Ammon's horn (tissue), 1 donor: Measurements from ENCODE around the gene ZFTA.
"Not testable (repeated sequence)": the region's sequence is repeated elsewhere in the genome, so short reads cannot be mapped to it uniquely, and the experiment has no call there.

Source experiments
- DNase-seq: peaks from one replicate; pipeline ENCODE4 v3.0.0-alpha.2; 2016; ENCODE audit warnings: low spot score

The ZFTA gene

GRCh38 chr11:63775191-63775590 is 6.6 kb upstream of the ZFTA start:
- DNase-seq: no peak

- DNase-seq: not testable (repeated sequence)
These were observed 3.3 kb upstream of the ZFTA start for GRCh38 chr11:63771741-63772318.

DNA sequence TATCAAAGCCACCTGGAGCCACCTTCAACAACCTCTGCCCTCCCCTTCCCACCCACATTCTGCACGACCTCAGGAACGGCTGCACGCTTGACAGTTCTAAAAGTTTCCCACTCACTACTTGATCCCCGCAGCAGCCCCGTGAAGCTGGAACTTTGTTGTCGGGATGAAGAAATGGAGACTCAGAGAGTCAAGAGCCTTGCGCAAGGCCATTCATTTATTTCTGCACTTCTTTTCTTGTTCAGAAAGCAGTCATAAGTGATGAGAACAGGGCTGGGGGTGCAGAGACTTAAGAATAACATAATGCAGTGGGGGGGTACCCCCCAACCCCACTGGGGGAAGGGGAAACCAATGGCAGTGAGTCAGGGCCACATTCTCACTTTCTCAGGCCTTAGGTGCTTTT is 2.2 kb upstream of the ZFTA start:
- DNase-seq: no peak

- peak; percentile 21 for DNase-seq
These were observed 1.3 kb upstream of the ZFTA start for GRCh38 chr11:63769714-63770455.

DNA sequence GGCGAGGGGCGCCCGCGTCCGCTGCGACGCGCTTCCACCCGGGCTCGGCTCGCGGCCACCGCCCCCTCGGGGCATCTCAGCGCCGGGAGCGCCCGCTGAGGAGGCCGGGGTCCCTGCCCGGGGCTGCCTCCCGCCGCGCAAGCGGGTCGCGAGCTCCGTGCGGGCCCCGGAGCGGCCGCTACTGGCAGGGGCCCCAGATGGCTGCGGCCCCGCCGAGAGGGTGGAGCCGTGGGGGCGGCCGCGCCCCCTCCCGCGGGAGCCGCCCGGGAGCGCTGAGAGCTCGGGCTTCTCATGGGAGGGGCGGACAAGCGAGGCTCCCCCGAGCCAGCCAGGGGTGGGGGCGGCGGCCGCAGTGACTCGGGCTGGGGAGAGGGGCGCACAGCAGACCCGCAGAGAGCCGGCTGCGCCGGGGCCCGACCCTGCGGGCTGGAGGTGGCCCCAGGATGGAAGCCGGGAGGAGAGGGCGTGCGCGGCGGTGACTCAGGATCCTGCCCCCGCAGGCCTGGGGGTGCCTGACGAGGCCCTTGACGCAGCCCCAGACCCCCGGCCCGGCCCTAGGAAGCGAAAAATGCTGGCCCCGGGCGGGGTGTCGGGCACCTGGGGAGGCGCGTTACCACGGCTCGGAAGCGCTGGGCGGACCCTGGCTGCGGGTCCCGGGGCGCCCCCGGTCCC is 603 bp upstream of the ZFTA start:
- DNase-seq: no peak

DNA sequence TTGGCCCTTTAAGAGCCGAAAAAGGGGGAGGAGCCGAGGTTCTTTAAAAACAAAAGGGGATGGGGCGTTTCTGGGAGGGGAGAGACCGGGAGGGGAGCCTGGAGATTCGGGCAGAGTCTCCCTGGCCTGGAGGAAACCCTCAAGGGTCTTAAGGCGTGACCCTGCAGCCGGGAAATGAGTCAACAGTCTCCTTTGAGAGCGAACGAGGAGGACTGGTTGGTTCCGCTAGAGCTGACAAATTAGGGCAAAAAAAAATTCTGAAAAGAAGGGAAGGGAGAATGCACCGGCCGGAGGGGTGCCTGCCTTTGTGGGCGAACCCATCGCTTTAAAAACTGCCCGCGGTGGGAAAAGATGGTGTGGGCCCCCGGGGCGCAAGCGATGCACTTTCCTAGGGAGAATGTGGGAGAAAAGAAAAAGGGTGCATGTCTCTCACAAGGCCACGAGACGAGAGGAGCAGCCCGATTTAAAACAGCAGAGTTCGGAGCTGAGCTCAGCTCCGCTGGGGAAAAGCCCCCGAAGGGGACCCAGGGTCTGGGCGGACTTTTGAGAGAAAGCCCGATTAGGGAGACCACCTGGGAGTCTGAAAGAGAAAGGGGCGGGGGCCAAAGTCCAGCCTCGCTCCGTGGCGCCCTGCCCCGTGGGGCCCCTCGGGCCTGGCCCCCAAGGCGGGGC is 874 bp downstream of the ZFTA start:
- DNase-seq: peak; percentile 68

DNA sequence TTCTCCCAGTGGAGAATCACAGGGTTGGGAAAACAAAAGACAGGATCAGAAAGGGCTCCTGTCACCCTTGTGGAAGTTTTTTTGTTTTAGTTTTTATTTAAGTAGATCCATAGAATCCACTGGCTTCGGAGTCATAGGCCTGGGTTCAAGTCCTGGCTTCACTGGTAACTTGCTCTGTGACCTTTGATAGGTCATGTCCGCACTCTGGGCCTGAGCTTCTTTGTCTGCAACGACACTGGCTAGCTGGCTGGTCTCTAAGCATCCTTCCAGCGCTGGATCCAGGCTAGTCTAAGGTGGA is 1.4 kb downstream of the ZFTA start:
- DNase-seq: no peak

GRCh38 chr11:63766531-63767235 is 1.9 kb downstream of the ZFTA start:
- no peak for DNase-seq

GRCh38 chr11:63765688-63766241 is 2.8 kb downstream of the ZFTA start:
- no peak for DNase-seq

- no peak for DNase-seq
These were observed 3.6 kb downstream of the ZFTA start for GRCh38 chr11:63764679-63765647.

DNA sequence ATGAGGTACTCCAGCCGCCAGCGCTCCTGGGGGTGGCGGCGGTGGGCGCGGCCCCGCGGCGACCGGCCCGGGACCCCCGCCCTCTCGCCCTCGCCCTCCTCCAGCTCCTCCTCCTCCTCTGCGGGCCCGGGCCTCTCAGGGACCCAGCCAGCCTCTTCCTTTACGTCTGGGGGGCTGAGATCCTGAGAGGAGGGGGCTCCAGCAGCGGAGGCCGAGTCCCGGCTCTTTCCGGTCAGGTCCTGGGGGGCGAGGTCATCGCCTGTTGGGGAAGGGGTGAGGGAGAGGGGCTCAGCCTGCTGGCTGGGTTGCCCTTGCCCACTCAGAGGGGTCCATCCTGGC is 4.3 kb downstream of the ZFTA start:
- no peak for DNase-seq

DNA sequence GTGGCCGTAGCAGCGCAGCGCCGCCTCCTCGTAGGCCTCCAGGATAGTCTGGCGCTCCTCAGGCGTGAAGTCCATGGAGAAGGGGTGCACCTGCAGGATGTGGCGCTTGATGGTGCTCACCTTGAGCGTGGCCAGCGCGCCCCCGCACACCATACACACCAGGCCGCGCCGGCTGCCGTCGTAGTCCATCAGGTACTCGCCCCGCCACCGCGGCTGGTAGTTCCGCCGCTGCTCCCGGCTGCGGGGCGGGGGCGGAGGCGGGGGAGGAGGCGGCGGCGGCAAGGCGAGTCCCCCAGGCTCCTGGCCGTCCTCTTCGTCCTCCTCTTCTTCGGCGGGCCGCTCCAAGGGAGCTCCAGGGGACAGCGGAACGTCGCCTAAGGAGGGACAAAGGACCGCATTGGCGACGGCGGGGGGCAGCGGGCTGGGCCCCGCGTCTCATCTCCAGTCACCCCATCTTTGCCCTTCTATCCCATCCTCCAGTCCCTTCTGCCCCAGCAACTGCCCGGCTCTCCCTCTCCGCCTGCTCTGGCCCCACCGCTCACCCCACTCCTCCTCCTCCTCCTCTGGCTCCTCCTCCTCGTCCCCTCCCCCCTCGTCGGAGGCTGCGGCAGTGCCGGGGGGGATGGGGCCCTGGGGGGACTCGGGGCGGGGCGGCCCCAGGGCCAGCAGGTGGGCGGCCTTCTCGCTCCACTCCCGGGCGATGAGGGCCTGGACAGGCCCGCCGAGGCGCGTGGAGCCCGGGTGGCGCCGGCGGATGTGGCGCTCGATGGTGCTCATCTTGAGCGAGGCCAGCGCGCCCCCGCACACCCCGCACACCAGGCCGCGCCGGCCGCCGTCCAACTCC is 4.9 kb downstream of the ZFTA start:
- peak; percentile 45 for DNase-seq

- DNase-seq: peak; percentile 41
These were observed 5.7 kb downstream of the ZFTA start for GRCh38 chr11:63762654-63763495.

DNA sequence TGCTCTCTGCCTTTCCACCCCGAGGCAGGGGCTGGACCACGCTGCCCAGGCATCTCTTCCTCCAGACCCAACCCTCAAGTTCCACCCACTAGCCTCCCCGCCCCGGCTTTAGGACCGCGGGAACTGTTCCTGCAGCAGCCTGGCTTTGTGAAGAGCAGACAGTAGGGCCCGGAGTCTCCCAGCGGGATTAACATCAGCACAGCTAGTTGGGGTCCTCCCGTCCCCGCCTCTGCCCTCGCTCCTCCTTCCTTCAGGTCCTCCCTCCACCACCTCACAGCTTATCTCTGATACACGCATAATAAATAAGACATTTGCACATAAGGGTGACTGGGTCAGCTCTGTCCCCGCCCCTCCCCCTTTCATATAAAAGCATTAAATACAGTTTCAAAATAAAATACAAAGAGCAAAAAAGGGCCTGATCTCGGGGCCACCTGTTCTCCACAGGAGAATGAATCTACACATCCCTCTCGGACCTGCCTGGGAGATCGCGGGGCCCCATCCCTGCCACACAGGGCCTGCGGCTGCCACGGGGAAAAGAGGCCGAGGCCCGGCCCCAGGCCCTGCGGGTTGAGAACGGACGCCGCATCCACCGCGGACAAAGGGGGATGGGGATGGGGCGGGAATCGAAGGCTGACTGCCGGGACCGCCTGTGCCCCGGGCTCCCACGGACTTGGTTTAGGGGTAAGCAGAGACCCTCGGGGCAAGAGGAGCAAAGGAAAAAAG is 6.5 kb downstream of the ZFTA start:
- DNase-seq: peak; percentile 33

DNA sequence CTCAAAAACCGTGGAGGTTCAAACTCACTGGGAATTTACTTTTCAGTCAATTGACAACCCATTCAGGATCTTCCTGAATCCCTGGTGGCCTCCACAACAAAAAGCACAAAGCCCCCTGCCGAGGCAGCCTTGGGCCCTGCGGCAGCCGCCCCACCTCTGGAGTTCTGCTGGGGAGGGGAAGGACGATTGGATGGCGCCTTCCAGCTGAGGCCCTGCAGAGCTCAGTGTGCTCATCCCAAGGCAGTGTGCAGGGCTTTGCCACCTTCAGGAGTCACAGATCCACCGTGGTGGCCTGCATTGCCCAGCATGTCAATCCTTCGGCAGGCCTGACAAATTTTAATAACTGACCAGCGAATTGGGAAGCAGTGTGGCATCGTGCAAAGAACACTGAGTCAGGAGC is 7.4 kb downstream of the ZFTA start:
- no peak for DNase-seq

DNA sequence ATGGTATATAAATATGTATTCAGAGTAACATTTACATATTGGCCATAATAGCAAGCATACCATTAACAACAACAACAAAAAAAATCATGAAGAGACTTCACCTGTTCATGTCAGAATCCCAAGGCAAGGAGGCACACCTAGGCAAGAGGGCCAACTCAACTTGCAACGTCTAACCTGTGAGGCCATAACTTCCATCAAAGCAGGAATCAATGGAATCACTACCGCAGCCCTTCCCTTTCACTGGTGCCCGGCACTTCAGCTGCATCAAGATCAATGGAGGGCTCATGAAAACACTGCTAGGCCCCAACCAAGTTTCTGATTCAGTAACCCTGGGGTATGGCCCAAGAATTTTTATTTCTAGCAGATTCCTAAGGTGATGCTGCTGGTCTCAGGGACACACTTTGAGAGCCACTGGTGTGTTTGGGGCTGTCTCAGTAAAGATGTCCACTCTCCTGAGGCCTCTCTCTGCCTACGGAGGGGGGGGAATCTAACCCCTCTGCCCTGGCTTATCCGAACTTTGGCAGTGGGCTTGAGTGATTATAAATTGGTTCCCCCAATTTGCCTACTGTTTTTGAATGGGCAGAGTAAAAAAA is 8.0 kb downstream of the ZFTA start:
- no peak for DNase-seq

GRCh38 chr11:63756919-63757761 is 11.4 kb downstream of the ZFTA start:
- no peak for DNase-seq
